Stimulated activated CD4-positive, alpha-beta T cell treated with anti-CD3 and anti-CD28 coated beads, Interleukin-2, amount 100 ng/mL, for 48 hours (primary cell): ENCODE results near the gene RSPH10B2.
"Not testable (repeated sequence)": the region's sequence is repeated elsewhere in the genome, so short reads cannot be mapped to it uniquely, and the experiment has no call there.

ENCODE experiments used
- DNase-seq, 2 donors: peaks; one replicate each; pipeline ENCODE4 v3.0.0-alpha.2; 2020

The RSPH10B2 gene

DNA sequence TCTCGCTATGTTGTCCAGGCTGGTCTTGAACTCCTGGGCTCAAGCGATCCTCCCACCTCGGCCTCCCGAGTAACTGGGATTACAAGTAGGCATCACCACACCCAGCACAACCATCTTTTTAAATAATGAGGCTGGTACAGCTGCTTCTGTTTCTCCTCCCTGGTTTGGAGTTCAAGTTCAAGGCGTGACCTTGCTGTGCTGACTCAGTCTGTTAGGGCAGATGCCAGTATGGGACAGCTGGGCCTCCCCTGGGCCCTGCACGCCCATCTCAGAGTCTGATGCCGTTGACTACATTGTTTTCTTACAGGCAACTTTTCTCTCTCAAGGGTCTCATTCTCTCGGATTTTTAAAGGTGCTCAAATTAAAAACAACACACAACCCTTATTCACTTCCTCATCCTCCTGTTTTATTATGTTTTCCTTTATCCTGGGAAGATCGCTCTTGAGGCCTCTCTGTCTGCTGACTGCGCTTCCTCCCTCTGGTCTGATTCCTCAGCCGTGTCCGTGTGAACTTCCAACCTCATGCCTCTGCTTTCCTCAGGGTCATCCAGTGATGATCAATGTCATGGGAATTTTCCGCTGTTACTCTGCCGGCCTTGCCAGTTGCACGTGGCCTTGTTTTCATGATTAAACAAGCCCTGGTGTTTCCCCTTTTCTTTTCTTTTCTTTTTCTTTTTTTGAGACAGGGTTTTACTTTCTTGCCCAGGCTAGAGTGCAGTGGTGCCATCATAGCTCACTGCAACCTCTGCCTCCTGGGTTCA is 38.4 kb downstream of the RSPH10B2 start:
- DNase-seq: not testable (repeated sequence)

DNA sequence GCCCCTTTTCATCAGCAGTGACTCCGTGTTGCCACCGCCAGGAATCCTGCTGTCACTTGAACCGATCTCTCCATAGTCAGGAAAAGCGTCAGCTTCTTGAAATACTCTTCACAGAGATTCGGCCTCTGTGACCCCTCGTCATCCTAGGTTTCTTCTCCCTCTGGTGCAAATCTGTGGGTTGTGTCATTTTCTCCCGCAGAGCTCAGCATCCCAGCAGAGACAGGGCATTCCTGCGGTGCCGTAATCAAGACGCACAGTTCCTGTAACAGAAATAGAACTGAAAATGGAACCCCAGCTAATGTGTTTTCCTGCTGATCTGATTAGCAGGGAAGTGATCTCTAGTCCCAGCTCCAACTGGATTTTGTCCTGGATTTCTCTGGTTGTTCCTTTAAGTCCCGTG is 40.4 kb downstream of the RSPH10B2 start:
- not testable (repeated sequence) for DNase-seq

DNA sequence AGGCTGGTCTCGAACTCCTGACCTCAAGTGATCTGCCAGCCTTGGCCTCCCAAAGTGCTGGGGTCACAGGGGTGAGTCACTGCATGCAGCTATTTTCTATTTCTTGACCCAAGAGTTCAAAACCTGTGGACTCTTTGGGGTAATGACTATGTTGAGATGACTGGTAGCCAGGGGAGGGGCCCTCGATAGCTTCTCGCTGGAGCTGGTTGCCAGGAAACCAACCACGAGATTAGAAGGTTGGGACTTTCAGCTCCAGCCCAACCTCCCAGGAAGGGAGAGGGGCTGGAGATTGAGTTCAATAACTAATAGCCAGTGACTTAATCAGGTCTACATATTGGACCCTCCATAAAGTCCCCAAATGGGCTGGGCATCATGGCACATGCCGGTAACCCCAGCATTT is 43.3 kb downstream of the RSPH10B2 start:
- DNase-seq: not testable (repeated sequence)

- DNase-seq: not testable (repeated sequence)
Observed at GRCh38 chr7:6798047-6798446, 44.1 kb downstream of the RSPH10B2 start.

GRCh38 chr7:6799887-6800286 is 46.0 kb downstream of the RSPH10B2 start:
- DNase-seq: not testable (repeated sequence)

- not testable (repeated sequence) for DNase-seq
Observed at GRCh38 chr7:6800331-6800730, 46.4 kb downstream of the RSPH10B2 start.

GRCh38 chr7:6807393-6807918 is 53.6 kb downstream of the RSPH10B2 start:
- DNase-seq: not testable (repeated sequence)

DNA sequence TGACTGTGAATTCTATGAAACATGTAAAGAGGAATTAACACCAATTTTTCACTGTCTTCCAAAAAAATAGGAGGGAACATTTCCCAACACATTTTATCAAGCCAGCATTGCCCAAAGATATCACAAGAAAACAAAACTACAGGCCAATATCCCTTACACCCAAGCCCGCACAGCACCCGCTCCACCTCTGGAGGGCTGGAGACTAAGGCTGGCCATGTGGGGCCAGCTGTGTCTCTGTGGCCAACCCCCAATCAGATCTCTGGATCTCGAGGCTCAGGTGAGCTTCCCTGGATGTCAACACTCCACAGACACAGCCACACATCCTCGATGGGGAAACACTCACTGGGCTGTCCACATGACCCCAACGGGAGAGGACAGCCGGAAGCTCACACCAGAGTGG is 54.1 kb downstream of the RSPH10B2 start:
- DNase-seq: not testable (repeated sequence)

- not testable (repeated sequence) for DNase-seq
Observed at GRCh38 chr7:6813011-6813410, 59.1 kb downstream of the RSPH10B2 start.

DNA sequence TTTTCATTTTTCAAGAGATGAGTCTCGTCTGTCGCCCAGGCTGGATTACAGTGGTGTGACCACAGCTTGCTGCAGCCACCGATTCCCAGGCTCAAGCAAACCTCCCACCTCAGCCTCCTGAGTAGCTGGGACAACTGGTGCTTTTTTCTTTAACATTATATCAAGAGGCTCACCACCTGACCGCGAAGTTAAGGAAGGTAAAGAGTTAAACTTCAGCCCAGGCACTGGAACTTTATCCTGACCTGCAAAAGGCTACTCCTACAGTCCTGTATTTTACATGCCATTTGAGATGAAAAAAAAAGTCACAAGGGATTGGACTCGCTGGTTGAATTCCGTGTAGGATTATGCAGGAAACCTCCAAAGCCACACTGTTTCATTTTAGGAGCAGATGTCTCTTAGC is 61.6 kb downstream of the RSPH10B2 start:
- DNase-seq: not testable (repeated sequence)

DNA sequence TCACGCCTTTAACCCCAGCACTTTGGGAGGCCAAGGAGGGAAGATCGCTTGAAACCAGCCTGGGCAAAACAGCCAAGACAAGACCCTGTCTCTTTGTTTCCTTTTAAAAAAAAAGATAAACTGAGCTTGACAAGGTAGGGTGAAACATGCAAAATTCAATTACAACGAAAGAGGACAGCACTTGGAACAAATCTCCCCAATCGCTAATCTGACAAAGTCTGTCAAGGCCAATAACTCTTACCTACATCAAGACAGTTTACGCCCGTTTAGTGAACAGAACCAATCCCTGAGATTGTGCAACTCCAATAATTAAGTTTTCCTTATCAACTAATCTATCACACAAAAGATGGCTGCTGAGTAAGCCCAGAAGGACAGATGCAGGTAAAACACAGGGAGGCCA is 67.7 kb downstream of the RSPH10B2 start:
- not testable (repeated sequence) for DNase-seq

- DNase-seq: not testable (repeated sequence)
Observed at GRCh38 chr7:6825236-6826125, 71.6 kb downstream of the RSPH10B2 start.

DNA sequence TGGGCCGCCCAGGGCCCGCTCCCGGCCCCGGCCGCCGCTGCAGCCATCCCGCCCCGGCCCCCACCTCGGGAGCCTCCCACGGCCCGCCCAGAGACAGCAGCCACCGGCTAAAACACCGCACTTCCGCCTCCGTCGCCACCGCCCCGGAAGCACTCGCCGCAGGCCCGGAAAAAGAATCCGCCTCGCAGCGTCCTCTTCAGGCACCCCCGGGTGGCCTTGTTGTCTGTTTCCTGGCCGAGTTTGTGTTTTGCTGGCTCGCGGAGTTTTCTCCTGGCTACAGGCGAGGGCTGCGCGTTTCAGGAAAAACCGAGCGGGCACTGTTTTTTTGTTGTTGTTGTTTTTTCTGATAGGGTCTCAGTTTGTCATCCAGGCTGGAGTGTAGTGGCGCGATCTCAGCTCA is 72.2 kb downstream of the RSPH10B2 start, which contains the start of gene CCZ1B:
TSS of gene CCZ1B (minus strand) at position 125 of the 400 bp plus-strand sequence. CDS start at position 47, 78 bp downstream.
- DNase-seq: peak; percentile 78 to 88

DNA sequence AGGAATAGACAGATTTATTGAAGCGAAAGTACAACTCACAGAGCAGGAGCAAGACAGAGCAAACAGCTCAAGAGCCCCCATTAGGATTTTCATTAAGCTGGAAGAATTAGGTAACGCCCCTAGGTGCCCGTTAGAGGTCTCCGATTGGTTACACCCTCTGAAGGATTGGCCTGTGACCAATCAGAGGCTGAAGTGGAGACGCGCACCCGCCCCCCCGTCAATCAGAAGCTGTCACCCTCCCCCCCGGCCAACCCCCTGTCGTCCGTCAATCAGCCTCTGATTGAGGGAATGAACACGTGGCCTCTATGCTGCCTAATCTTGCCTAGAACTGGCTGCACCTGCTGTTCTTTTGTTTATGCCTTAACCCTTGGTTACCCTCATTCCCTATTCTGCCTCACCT is 73.3 kb downstream of the RSPH10B2 start:
- not testable (repeated sequence) for DNase-seq

GRCh38 chr7:6829616-6830015 is 75.7 kb downstream of the RSPH10B2 start:
- not testable (repeated sequence) for DNase-seq

- not testable (repeated sequence) for DNase-seq
Observed at GRCh38 chr7:6830026-6830425, 76.1 kb downstream of the RSPH10B2 start.

DNA sequence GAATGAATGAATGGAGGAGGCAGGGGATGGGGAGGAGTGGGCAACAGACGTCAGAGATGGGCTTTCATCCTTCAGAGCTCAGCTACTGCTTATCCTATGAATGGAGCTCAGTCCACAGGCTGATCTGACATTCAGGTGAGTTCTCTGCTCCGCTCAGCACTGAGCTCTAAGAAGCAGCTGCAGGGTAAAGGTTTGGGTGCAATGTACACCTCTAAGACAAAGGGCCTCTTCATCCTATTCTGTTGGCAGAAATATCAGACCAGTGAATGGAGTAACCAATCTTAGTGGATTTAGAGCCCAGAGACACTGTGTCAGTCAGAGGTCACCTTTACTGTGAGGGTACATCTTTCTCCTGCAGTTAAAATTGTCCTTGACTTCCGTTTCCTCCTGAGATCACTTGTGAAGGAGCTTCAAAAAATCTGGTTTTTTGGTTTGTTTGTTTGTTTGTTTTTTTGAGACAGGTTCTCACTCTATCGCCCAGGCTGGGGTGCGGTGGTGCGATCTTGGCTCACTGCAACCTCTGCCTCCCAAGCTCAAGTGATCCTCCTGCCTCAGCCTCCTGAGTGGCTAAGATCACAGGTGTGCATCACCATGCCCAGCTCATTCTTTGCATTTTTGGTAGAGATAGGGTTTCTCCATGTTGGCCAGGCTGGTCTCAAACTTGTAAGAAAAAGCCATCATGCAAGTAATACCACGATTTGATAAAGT is 77.3 kb downstream of the RSPH10B2 start:
- no peak for DNase-seq

GRCh38 chr7:6833636-6834035 is 79.7 kb downstream of the RSPH10B2 start:
- DNase-seq: no peak

GRCh38 chr7:6835521-6835920 is 81.6 kb downstream of the RSPH10B2 start:
- DNase-seq: not testable (repeated sequence)

- DNase-seq: not testable (repeated sequence)
Observed at GRCh38 chr7:6837081-6837480, 83.2 kb downstream of the RSPH10B2 start.

- DNase-seq: not testable (repeated sequence)
Observed at GRCh38 chr7:6842278-6842921, 88.5 kb downstream of the RSPH10B2 start.

DNA sequence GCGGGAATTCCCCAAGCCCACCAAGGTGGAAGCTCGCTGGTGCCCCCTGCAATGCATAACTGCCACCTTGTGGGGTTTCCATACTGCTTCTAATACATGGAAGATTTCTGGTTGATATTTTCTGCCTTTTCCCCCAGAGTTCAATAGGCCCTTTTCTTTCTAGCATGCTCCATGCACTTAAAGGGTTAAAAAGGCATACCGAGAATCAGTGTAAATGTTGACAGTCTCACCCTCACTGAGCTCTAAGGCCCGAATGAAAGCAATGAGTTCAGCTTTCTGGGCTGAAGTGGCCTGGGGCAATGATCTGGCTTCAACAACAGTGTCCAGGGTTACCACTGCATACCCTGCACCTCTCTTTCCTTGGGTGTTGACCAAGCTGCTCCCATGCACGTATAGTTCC is 89.2 kb downstream of the RSPH10B2 start:
- not testable (repeated sequence) for DNase-seq
